DND-41 (cell line): Measurements from ENCODE around the gene RASGRF1.

Experiments
- ATAC-seq: fragments of 200-7000 bp; cut with Tn5 transposase; 3 replicates; pipeline ENCODE4 v1.9.1; 2021; ENCODE audit warnings: low read depth; ENCODE audit not compliant: insufficient read depth
- DNase-seq: peaks from one replicate; pipeline ENCODE4 v3.0.0-alpha.2; 2020
- H2AFZ ChIP-seq: 2 replicates; pipeline ENCODE4 v1.6.0; 2012; ENCODE audit warnings: low read depth, low read length
- H3K27ac ChIP-seq: 2 replicates; pipeline ENCODE4 v1.5.1; 2012; ENCODE audit warnings: low read length, inconsistent platforms
- H3K27me3 ChIP-seq: fragments of 200-600 bp; sonication (generic); 2 replicates; pipeline ENCODE4 v1.6.0; 2012; ENCODE audit warnings: low read length, mild to moderate bottlenecking, inconsistent platforms; ENCODE audit not compliant: insufficient read depth, poor library complexity
- H3K36me3 ChIP-seq: 2 replicates; pipeline ENCODE4 v1.5.1; 2012; ENCODE audit warnings: low read length, inconsistent platforms; ENCODE audit not compliant: insufficient read depth
- H3K4me1 ChIP-seq: 2 replicates; pipeline ENCODE4 v1.5.1; 2012; ENCODE audit warnings: mild to moderate bottlenecking, low read length; ENCODE audit not compliant: insufficient read depth
- H3K4me2 ChIP-seq: 2 replicates; pipeline ENCODE4 v1.6.0; 2012; ENCODE audit warnings: mild to moderate bottlenecking, moderate library complexity, low read length, inconsistent platforms; ENCODE audit not compliant: insufficient read depth
- H3K4me3 ChIP-seq, 2 experiments: fragments of 200-600 bp in 1 of 2; shearing (Covaris generic) in 1 of 2; 2 replicates each; pipeline ENCODE4 v1.5.1; 2012 to 2016; ENCODE audit warnings: inconsistent platforms in 2 of 2, low read length in 2 of 2, mild to moderate bottlenecking in 2 of 2, low read depth in 1 of 2, moderate library complexity in 1 of 2
- H3K79me2 ChIP-seq: 2 replicates; pipeline ENCODE4 v1.6.0; 2012; ENCODE audit warnings: low read length, inconsistent platforms; ENCODE audit not compliant: insufficient read depth
- H3K9ac ChIP-seq: 2 replicates; pipeline ENCODE4 v1.6.0; 2012; ENCODE audit warnings: low read depth, mild to moderate bottlenecking, inconsistent platforms, low read length, moderate library complexity
- H3K9me3 ChIP-seq: 2 replicates; pipeline ENCODE4 v1.5.1; 2012; ENCODE audit warnings: low read length, moderate library complexity, mild to moderate bottlenecking, inconsistent platforms; ENCODE audit not compliant: insufficient read depth, severe bottlenecking
- H4K20me1 ChIP-seq: 2 replicates; pipeline ENCODE4 v1.6.0; 2012; ENCODE audit warnings: low read length; ENCODE audit not compliant: insufficient read depth
- EZH2 ChIP-seq: IDR thresholded peaks from 3 replicates; pipeline ENCODE4 v1.6.1; 2012; ENCODE audit warnings: borderline replicate concordance, low read depth, mild to moderate bottlenecking, moderate library complexity, low read length, inconsistent platforms; ENCODE audit not compliant: severe bottlenecking
- TF ChIP-seq, protein P1 (sequence below): IDR thresholded peaks from 2 replicates; pipeline ENCODE4 v1.5.1; 2012; ENCODE audit warnings: borderline replicate concordance, low read length, moderate library complexity, mild to moderate bottlenecking; ENCODE audit not compliant: poor library complexity, severe bottlenecking; ENCODE audit errors: extremely low read depth

RASGRF1 gene

DNA sequence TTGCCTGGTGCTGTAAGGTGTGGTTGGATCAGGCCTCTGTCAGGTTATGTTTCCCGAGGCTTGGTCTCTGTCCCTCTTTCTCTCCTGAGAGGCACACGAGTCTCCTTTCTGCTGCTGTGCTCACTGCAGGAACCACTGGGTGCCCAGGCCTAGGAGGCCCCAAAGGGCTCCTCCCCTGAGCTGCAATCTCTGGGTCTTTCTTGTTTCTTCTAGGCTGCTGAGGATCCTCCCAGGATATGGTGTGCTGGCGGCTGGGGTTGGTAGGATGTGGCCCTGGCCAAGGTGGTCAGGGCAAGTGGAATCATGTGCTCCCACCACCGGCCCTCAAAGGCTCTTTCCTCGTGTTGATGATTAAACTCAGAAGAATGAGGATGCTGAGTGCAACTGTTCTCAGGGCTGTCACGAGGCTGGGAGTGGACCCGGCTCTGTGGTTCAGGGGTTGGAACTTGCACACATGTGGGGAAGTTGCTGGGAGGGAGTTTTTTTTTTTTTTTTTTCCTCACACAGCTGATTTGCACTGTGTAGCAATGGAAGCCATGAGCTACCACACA lies 102.1 kb downstream of the RASGRF1 start:
- Histone ChIP-seq H3K27ac (no peak overlapping the region), H2AFZ (no peak overlapping the region)

DNA sequence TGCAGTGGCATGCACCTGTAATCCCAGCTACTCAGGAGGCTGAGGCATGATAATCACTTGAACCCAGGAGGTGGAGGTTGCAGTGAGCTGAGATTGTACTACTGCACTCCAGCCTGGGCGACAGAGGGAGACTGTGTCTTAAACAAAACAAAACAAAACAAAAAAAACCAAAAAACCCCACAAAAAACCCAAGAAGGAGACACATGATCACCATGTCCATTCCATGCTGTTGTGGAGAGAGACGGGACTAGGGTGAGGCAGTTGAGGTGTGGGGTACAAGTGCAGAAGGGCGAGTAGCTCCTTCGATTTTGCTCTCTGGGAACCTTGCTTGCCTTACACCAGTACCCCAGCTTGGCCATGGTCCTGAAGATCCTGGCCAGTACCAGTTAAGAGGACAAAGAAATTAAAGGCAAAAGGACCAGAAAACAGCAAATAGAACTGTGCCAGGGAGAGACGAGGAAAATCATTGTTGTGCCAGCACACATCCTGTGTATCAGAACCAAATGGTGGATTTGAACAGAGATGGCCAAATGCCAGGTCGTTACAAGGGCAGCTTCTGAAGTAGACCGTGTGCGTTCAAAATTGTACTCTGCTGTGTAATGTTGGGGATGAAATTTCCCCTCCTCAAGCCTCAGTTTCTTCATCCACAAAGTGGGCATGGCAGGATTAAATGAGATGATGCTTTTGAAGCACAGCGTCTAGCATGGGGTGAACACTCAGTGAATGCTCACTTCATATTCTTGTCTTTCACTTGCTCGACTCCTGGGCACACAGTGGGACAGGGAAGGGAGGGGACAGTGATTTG lies 102.8 kb downstream of the RASGRF1 start:
- Histone ChIP-seq H3K4me3 (no peak overlapping the region), H3K27me3 (no peaks in the 10 kb centered on the region), H3K4me2 (no peak overlapping the region), H3K79me2 (no peaks in the 10 kb centered on the region), H3K4me1 (no peaks in the 10 kb centered on the region), H3K9me3 (no peaks in the 10 kb centered on the region), H3K27ac (no peak overlapping the region), H3K9ac (no peak overlapping the region), H4K20me1 (no peaks in the 10 kb centered on the region), H2AFZ (no peak overlapping the region), H3K36me3 (no peaks in the 10 kb centered on the region)
- no peak for DNase-seq
- ATAC-seq, result no peak
- TF ChIP-seq, protein P1, sequence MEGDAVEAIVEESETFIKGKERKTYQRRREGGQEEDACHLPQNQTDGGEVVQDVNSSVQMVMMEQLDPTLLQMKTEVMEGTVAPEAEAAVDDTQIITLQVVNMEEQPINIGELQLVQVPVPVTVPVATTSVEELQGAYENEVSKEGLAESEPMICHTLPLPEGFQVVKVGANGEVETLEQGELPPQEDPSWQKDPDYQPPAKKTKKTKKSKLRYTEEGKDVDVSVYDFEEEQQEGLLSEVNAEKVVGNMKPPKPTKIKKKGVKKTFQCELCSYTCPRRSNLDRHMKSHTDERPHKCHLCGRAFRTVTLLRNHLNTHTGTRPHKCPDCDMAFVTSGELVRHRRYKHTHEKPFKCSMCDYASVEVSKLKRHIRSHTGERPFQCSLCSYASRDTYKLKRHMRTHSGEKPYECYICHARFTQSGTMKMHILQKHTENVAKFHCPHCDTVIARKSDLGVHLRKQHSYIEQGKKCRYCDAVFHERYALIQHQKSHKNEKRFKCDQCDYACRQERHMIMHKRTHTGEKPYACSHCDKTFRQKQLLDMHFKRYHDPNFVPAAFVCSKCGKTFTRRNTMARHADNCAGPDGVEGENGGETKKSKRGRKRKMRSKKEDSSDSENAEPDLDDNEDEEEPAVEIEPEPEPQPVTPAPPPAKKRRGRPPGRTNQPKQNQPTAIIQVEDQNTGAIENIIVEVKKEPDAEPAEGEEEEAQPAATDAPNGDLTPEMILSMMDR, result no peak
- TF ChIP-seq EZH2, result no peak

More for the DNA sequence above, 102.1 kb downstream of the RASGRF1 start:
- DNase-seq, result peak; percentile 18
- Histone ChIP-seq H3K79me2 (no peaks in the 10 kb centered on the region), H3K9ac (no peak overlapping the region), H4K20me1 (no peaks in the 10 kb centered on the region), H3K9me3 (no peaks in the 10 kb centered on the region), H3K27me3 (no peaks in the 10 kb centered on the region), H3K4me3 (no peak overlapping the region), H3K36me3 (no peaks in the 10 kb centered on the region), H3K4me1 (no peaks in the 10 kb centered on the region), H3K4me2 (no peak overlapping the region)
- no peak for TF ChIP-seq EZH2
- ATAC-seq, result peak; percentile 45; the same call in 2 of the 3 replicates

DNA sequence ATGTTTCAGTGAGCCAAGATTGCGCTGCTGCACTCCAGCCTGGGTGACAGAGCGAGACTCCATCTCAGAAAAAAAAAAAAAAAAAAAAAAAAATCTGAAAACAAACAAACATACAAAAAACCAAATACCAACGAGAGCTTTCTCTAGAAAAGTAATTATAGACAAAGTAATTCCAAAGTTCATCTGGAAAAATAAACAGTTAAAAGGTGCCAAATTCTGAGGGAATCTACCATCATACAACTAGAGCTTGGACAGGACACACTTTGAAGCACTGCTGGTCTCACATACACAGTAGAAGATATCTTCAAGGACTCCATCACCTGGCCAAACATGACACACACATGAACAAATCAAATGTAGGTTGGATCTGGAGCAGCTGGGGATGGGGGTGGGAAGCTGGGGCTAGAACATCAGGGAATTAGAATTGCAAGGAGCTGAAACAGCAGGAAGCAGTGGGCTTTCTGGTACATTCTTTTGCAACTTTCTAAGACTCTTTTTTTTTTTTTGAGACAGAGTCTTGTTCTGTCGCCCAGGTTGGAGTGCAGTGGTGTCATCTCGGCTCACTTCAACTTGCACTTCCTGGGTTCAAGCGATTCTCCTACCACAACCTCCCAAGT lies 104.6 kb downstream of the RASGRF1 start:
- H3K36me3 ChIP-seq, result no peaks in the 10 kb centered on the region
- TF ChIP-seq, protein P1, result no peak
- TF ChIP-seq EZH2, result no peak
- no peaks in the 10 kb centered on the region for H3K79me2 ChIP-seq
- no peaks in the 10 kb centered on the region for H3K27me3 ChIP-seq
- no peaks in the 10 kb centered on the region for H3K4me1 ChIP-seq
- H4K20me1 ChIP-seq, result no peaks in the 10 kb centered on the region
- no peak overlapping the region for H2AFZ ChIP-seq
- DNase-seq (no peak), ATAC-seq (no peak)
- no peak overlapping the region for H3K9ac ChIP-seq
- no peaks in the 10 kb centered on the region for H3K9me3 ChIP-seq
- H3K27ac ChIP-seq, result no peak overlapping the region
- H3K4me3 ChIP-seq, result no peak overlapping the region
- no peak overlapping the region for H3K4me2 ChIP-seq

DNA sequence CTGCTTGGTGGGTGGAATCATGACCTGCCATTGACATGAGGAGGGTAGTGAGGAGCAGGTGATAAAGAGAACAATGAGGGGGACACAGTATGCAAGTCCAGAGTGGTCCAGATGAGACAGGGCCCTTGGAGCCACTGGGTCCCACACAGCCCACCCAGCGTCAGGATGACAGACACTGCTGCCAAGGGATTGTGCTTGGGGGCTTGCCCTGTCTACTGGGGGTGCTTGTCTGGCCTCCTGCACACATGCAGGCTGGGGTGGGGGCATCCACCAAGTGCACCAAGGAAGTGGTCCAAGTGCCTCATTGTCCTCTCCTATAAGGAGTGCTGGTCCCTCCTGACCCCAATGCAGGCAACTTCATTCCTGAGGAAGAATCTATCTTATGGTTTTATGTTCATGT lies 106.5 kb downstream of the RASGRF1 start:
- Histone ChIP-seq H3K27me3 (no peaks in the 10 kb centered on the region), H3K4me2 (no peak overlapping the region), H3K27ac (no peak overlapping the region), H3K4me1 (no peaks in the 10 kb centered on the region), H3K79me2 (no peaks in the 10 kb centered on the region), H3K9me3 (no peaks in the 10 kb centered on the region), H3K9ac (no peak overlapping the region), H2AFZ (no peak overlapping the region), H3K36me3 (no peaks in the 10 kb centered on the region), H4K20me1 (no peaks in the 10 kb centered on the region), H3K4me3 (no peak overlapping the region)
- no peak for TF ChIP-seq EZH2
- TF ChIP-seq, protein P1, result no peak
- no peak for DNase-seq
- ATAC-seq, result no peak
